Transverse colon (tissue), 1 donor: ENCODE measurements around the gene DNAH7.

Experiments
- EP300 ChIP-seq: sonication (generic); formaldehyde crosslinking; IDR thresholded peaks from one replicate; pipeline ENCODE4 v1.6.1; 2017; ENCODE audit warnings: antibody characterized with exemption, low read depth
- POLR2A ChIP-seq: fragments of 450-650 bp; IDR thresholded peaks from one replicate; pipeline ENCODE4 v1.6.1; 2016; ENCODE audit warnings: antibody characterized with exemption, mild to moderate bottlenecking, moderate library complexity

GRCh38 chr2:196073521-196073920 lies 4.9 kb upstream of the DNAH7 start:
- no peak for TF ChIP-seq POLR2A
- TF ChIP-seq EP300, result no peak
